C4-2B (cell line): Measurements from ENCODE around the gene SLFN12L.

Experiments
- H3K27ac ChIP-seq: fragments of 450-650 bp; 2 replicates; pipeline ENCODE4 v1.5.1; 2017
- CTCF ChIP-seq: fragments of 450-650 bp; conservative IDR thresholded peaks from 2 replicates; pipeline ENCODE4 v1.5.1; 2017; ENCODE audit warnings: mild to moderate bottlenecking
- ZFX ChIP-seq: fragments of 450-650 bp; IDR thresholded peaks from 2 replicates; pipeline ENCODE4 v1.6.1; 2017

The SLFN12L gene

GRCh38 chr17:35554668-35555067 is 17.2 kb upstream of the SLFN12L start:
- TF ChIP-seq CTCF (no peak), ZFX (no peak)
- no peak overlapping the region for H3K27ac ChIP-seq

GRCh38 chr17:35553310-35553709 is 15.8 kb upstream of the SLFN12L start:
- no peak overlapping the region for H3K27ac ChIP-seq
- TF ChIP-seq CTCF: no peak
- no peak for TF ChIP-seq ZFX

- no peak for TF ChIP-seq ZFX
- no peak for TF ChIP-seq CTCF
- H3K27ac ChIP-seq: no peak overlapping the region
Measured at GRCh38 chr17:35548978-35549377, 11.5 kb upstream of the SLFN12L start.

GRCh38 chr17:35548208-35548810 is 10.8 kb upstream of the SLFN12L start:
- TF ChIP-seq CTCF (no peak), ZFX (no peak)

GRCh38 chr17:35546487-35546886 is 9.0 kb upstream of the SLFN12L start:
- TF ChIP-seq CTCF: no peak
- H3K27ac ChIP-seq: no peak overlapping the region

More at GRCh38 chr17:35548208-35548810, 10.8 kb upstream of the SLFN12L start:
- H3K27ac ChIP-seq: no peak overlapping the region

- no peak overlapping the region for H3K27ac ChIP-seq
- TF ChIP-seq ZFX (no peak), CTCF (no peak)
Measured at GRCh38 chr17:35545150-35545549, 7.7 kb upstream of the SLFN12L start.

- H3K27ac ChIP-seq: no peak overlapping the region
- no peak for TF ChIP-seq ZFX
- no peak for TF ChIP-seq CTCF
Measured at GRCh38 chr17:35543856-35544255, 6.4 kb upstream of the SLFN12L start.
